ENCODE data around the gene SFTPB. TPM values are rescaled to one million over a fixed set of nuclear protein-coding genes. Genes with fewer than 3 reads are reported as not detected.

SFTPB gene
- not detected in 2 replicates for total RNA-seq

GRCh38 chr2:85668009-85668856 lies at the start of gene SFTPB:
TSS of gene SFTPB (minus strand) at chr2:85668199. CDS start at chr2:85668183, 16 bp downstream.

GRCh38 chr2:85694052-85695025 lies 26.3 kb upstream of the SFTPB start, which contains the start of gene GNLY:
TSS of gene GNLY (plus strand) at chr2:85694358. CDS start at chr2:85694419, 61 bp downstream.

DNA sequence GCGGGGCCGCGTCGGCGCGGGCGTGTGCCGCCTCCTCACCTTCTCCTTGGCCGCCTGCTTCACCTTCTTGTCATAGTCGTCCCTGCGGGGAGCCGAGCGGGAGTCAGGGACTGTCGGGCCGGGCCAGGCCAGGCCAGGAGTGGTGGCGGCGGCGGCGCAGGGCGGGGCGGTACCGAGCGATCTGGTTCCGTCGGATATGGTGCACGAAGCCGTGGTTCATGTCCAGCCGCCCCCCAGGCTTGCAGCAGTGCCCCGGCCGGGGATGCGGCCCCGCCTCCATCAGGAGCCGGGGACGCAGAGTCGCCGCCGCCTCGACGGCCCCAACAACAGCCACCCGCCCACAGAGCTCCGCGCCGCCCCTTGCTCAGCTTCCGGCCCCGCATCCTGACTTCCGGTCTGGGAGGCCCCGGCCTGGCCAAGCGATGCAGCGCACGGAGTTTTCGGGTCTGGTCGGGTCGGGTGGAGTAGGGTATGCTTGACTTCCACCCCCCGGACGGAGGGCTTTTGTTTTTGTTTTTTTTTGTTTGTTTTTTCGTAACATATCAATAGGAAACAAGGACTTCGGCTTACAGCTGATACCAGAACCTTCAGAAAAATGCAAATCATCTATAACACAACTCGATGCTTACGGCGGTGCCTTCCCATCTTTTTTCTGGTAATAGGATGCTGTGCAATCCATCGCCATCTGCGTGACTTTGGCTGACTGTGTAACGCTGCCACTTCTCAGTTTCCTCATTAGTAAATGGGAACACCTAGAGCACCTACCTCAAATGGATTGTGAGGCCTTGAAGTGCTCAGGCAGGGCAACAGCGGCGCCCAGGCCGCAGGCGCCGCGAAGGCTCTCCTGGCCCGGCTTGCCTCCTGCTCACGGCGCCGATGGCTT lies 56.1 kb downstream of the SFTPB start, which contains the start of gene C2orf68:
TSS of gene C2orf68 (minus strand) at position 362 of the 883 bp plus-strand sequence. CDS start at position 280, 82 bp downstream.

Other genes with a start within 250 kb of the SFTPB start
- gene SH2D6, start 249.5 kb downstream of the SFTPB start, total RNA-seq = 0.27 and 0.28 TPM in 2 replicates
- gene MAT2A, start 129.0 kb downstream of the SFTPB start, total RNA-seq = 66.2 and 114 TPM in 2 replicates
- 28.2 and 31.2 TPM in 2 replicates for gene GGCX, start 106.7 kb downstream of the SFTPB start, total RNA-seq
- 16.8 and 20.4 TPM in 2 replicates for gene VAMP8, start 90.6 kb downstream of the SFTPB start, total RNA-seq
- 77.6 and 88.9 TPM in 2 replicates for gene VAMP5, start 83.8 kb downstream of the SFTPB start, total RNA-seq
- gene RNF181, start 72.5 kb downstream of the SFTPB start, total RNA-seq = 229 and 287 TPM in 2 replicates
- 6.1 and 8.8 TPM in 2 replicates for gene TMEM150A, start 65.5 kb downstream of the SFTPB start, total RNA-seq
- gene C2orf68, start 56.1 kb downstream of the SFTPB start, total RNA-seq = 13.7 and 16.1 TPM in 2 replicates
- 40.5 and 44.3 TPM in 2 replicates for gene USP39, start 52.0 kb downstream of the SFTPB start, total RNA-seq
- not detected in 2 replicates for gene GNLY, start 26.2 kb upstream of the SFTPB start, total RNA-seq
- 3.9 and 13.7 TPM in 2 replicates for gene ATOH8, start 85.8 kb upstream of the SFTPB start, total RNA-seq
- gene ST3GAL5, start 220.8 kb upstream of the SFTPB start, total RNA-seq = 11.2 and 19.7 TPM in 2 replicates